OCI-LY7 (cell line): ENCODE results near the gene CTNNA2. TPM values are rescaled to one million over a fixed set of nuclear protein-coding genes. Genes with fewer than 3 reads are reported as not detected.

Experiments
- BruUV-seq: library from RNA; stranded (reverse); fragments of 400-500 nt; replicated peaks from 2 replicates; lab custom pipeline; 2021; lab: Mats Ljungman, UMichigan
- CTCF ChIA-PET: fragments of 300-600 bp; sonication (Branson Sonifier 250); formaldehyde crosslinking; loops from one replicate; lab custom pipeline; 2022; ENCODE audit warnings: antibody characterized with exemption; ENCODE audit not compliant: unreplicated experiment; lab: Charles Lee
- POLR2A ChIA-PET: fragments of 300-600 bp; sonication (Branson Sonifier 250); formaldehyde crosslinking; loops from one replicate; lab custom pipeline; 2022; ENCODE audit warnings: antibody characterized with exemption; lab: Charles Lee
- DNase-seq: peaks from one replicate; pipeline ENCODE4 v3.0.0-alpha.2; 2015; ENCODE audit warnings: low spot score
- H2AFZ ChIP-seq: fragments of 200-600 bp; sonication (generic), shearing (Covaris generic); 2 replicates; pipeline ENCODE4 v1.6.1; 2014; ENCODE audit warnings: mild to moderate bottlenecking, antibody characterized with exemption, low read length, moderate library complexity
- H3K27ac ChIP-seq: fragments of 200-600 bp; sonication (generic); 2 replicates; pipeline ENCODE4 v1.5.1; 2014; ENCODE audit warnings: mixed run types, low read depth, mild to moderate bottlenecking, moderate library complexity, low read length, inconsistent platforms; ENCODE audit not compliant: poor library complexity, severe bottlenecking
- H3K36me3 ChIP-seq: fragments of 200-600 bp; sonication (generic); 2 replicates; pipeline ENCODE4 v1.6.1; 2014; ENCODE audit warnings: mild to moderate bottlenecking, antibody characterized with exemption, low read length, moderate library complexity, mixed read lengths; ENCODE audit not compliant: insufficient read depth
- H3K4me1 ChIP-seq: fragments of 200-600 bp; sonication (generic); 2 replicates; pipeline ENCODE4 v1.5.1; 2014; ENCODE audit warnings: mild to moderate bottlenecking, low read length; ENCODE audit not compliant: insufficient read depth, poor library complexity, severe bottlenecking
- H3K4me2 ChIP-seq: fragments of 200-600 bp; sonication (generic); 2 replicates; pipeline ENCODE4 v1.6.1; 2014; ENCODE audit warnings: mild to moderate bottlenecking, low read length
- H3K4me3 ChIP-seq: fragments of 200-600 bp; sonication (generic); 2 replicates; pipeline ENCODE4 v1.5.1; 2014; ENCODE audit warnings: mild to moderate bottlenecking, low read depth, low read length; ENCODE audit not compliant: poor library complexity, severe bottlenecking
- H3K79me2 ChIP-seq: fragments of 200-600 bp; sonication (generic); 2 replicates; pipeline ENCODE4 v1.6.1; 2016; ENCODE audit warnings: low read depth, mild to moderate bottlenecking, low read length, moderate library complexity, mixed read lengths; ENCODE audit not compliant: insufficient read depth
- H3K9me2 ChIP-seq: fragments of 200-600 bp; sonication (generic); 2 replicates; pipeline ENCODE4 v1.6.1; 2016; ENCODE audit warnings: mild to moderate bottlenecking, low read length, mixed read lengths; ENCODE audit not compliant: insufficient read depth
- H3K9me3 ChIP-seq: fragments of 200-600 bp; sonication (generic); 2 replicates; pipeline ENCODE4 v1.6.1; 2014; ENCODE audit warnings: mild to moderate bottlenecking, mixed run types, low read length, mixed read lengths
- H4K20me1 ChIP-seq: fragments of 200-600 bp; sonication (generic); 2 replicates; pipeline ENCODE4 v1.6.1; 2014; ENCODE audit warnings: mild to moderate bottlenecking, antibody characterized with exemption, low read length, moderate library complexity, mixed read lengths; ENCODE audit not compliant: insufficient read depth
- CTCF ChIP-seq: fragments of 200-600 bp; sonication (generic); conservative IDR thresholded peaks from 2 replicates; pipeline ENCODE4 v1.5.1; 2014; ENCODE audit warnings: mild to moderate bottlenecking, antibody characterized with exemption, low read length, moderate library complexity, mixed read lengths
- EZH2phosphoT487 ChIP-seq: fragments of 200-600 bp; sonication (generic); IDR thresholded peaks from 2 replicates; pipeline ENCODE4 v1.6.1; 2018; ENCODE audit warnings: low read depth, borderline replicate concordance, mild to moderate bottlenecking, mixed run types, antibody characterized with exemption, low read length, moderate library complexity, mixed read lengths
- intact Hi-C: fragments of 100-400 bp; cut with micrococcal nuclease; formaldehyde crosslinking; loops from one replicate; pipeline ENCODE4 v1.10.0; 2022; ENCODE audit not compliant: unreplicated experiment
- total RNA-seq, 2 experiments: library from RNA; depleted of rRNA in 1 of 2; stranded (reverse); fragments of >200 nt in 1 of 2; shearing (Covaris generic) in 1 of 2; gene quantifications; 2 replicates each; pipeline ENCODE4 v1.2.3, GENCODE V29; 2014 to 2022

CTNNA2 gene
- total RNA-seq, 2 experiments from 2014 or later, result 0.19 to 2.7 TPM

- TF ChIP-seq EZH2phosphoT487, result no peak
- TF ChIP-seq CTCF, result no peak
- Histone ChIP-seq H3K9me3 (no peaks in the 10 kb centered on the region), H3K9me2 (no peaks in the 10 kb centered on the region), H3K36me3 (no peaks in the 10 kb centered on the region), H3K4me1 (no peaks in the 10 kb centered on the region), H2AFZ (no peak overlapping the region), H3K79me2 (no peaks in the 10 kb centered on the region), H3K27ac (no peak overlapping the region), H3K4me3 (no peak overlapping the region), H3K4me2 (no peak overlapping the region), H4K20me1 (no peaks in the 10 kb centered on the region)
- no TSS peak for BruUV-seq
- intact Hi-C loops, result no loop called here
- ChIA-PET POLR2A (interaction anchor here (0.7 kb wide), 2 partner anchors 333 to 605 kb away, joined by 3 read pairs; no protein-coding TSS in a partner anchor), CTCF (no interaction called here)
- no peak for DNase-seq
Observed at GRCh38 chr2:79874015-79874414, 361.2 kb downstream of the CTNNA2 start.

GRCh38 chr2:79876430-79876829, 363.6 kb downstream of the CTNNA2 start:
- no peak overlapping the region for H3K4me2 ChIP-seq
- no peaks in the 10 kb centered on the region for H3K9me3 ChIP-seq
- H3K36me3 ChIP-seq, result no peaks in the 10 kb centered on the region
- BruUV-seq, result no TSS peak
- H3K4me1 ChIP-seq, result no peaks in the 10 kb centered on the region
- H4K20me1 ChIP-seq, result no peaks in the 10 kb centered on the region
- H3K9me2 ChIP-seq, result no peaks in the 10 kb centered on the region
- DNase-seq, result peak; percentile 5
- CTCF ChIA-PET, result no interaction called here
- no peak overlapping the region for H2AFZ ChIP-seq
- H3K79me2 ChIP-seq, result no peaks in the 10 kb centered on the region
- no peak for TF ChIP-seq EZH2phosphoT487
- peak; percentile 60 for TF ChIP-seq CTCF
- intact Hi-C loops, result no loop called here
- no peak overlapping the region for H3K27ac ChIP-seq
- H3K4me3 ChIP-seq, result no peak overlapping the region
- POLR2A ChIA-PET, result no interaction called here

GRCh38 chr2:79882548-79882947, 369.7 kb downstream of the CTNNA2 start:
- H3K4me3 ChIP-seq, result no peak overlapping the region
- DNase-seq, result no peak
- no peak overlapping the region for H2AFZ ChIP-seq
- H3K27ac ChIP-seq, result no peak overlapping the region
- no peaks in the 10 kb centered on the region for H3K79me2 ChIP-seq
- ChIA-PET CTCF (no interaction called here), POLR2A (no interaction called here)
- H3K36me3 ChIP-seq, result no peaks in the 10 kb centered on the region
- no peaks in the 10 kb centered on the region for H3K4me1 ChIP-seq
- H4K20me1 ChIP-seq, result no peaks in the 10 kb centered on the region
- no peak overlapping the region for H3K4me2 ChIP-seq
- H3K9me3 ChIP-seq, result no peaks in the 10 kb centered on the region
- no peaks in the 10 kb centered on the region for H3K9me2 ChIP-seq
- BruUV-seq, result no TSS peak
- intact Hi-C loops, result loop anchor here (10.0 kb wide), 1 partner anchor 658 kb away; no protein-coding TSS in a partner anchor
- no peak for TF ChIP-seq CTCF
- TF ChIP-seq EZH2phosphoT487, result no peak
